A673 (cell line): Measurements from ENCODE around the gene APOO.

Experiments used
- CTCF ChIP-seq: fragments of 300-800, 200-600 bp; sonication (generic); conservative IDR thresholded peaks from 2 replicates; pipeline ENCODE4 v1.5.1; 2017; ENCODE audit warnings: low read depth, mild to moderate bottlenecking, antibody characterized with exemption, low read length, moderate library complexity, mixed read lengths
- EZH2 ChIP-seq: fragments of 200-600 bp; sonication (generic); IDR thresholded peaks from 2 replicates; pipeline ENCODE4 v1.6.1; 2017; ENCODE audit warnings: borderline replicate concordance, low read depth, mild to moderate bottlenecking, mixed read lengths, antibody characterized with exemption, low read length; ENCODE audit not compliant: poor library complexity, severe bottlenecking

- no peak for TF ChIP-seq CTCF
- TF ChIP-seq EZH2: no peak
Observed at GRCh38 chrX:23838953-23839352, 68.8 kb downstream of the APOO start.
